K562 (cell line): ENCODE data around the gene MADD. TPM values are rescaled to one million over a fixed set of nuclear protein-coding genes. Genes with fewer than 3 reads are reported as not detected.

Source experiments
- ADNP ChIP-seq: fragments of 200-800 bp; sonication (Bioruptor generic); IDR thresholded peaks from 2 replicates; pipeline ENCODE4 v1.6.1; 2016; ENCODE audit warnings: missing genetic modification characterization, missing compliant biosample characterization
- ARID2 ChIP-seq: fragments of 450-650 bp; IDR thresholded peaks from 2 replicates; pipeline ENCODE4 v1.6.1; 2017; ENCODE audit warnings: antibody characterized with exemption, mild to moderate bottlenecking
- CBX8 ChIP-seq: fragments of 200-600 bp; sonication (generic); IDR thresholded peaks from 2 replicates; pipeline ENCODE4 v1.6.1; 2012; ENCODE audit warnings: borderline replicate concordance, mixed run types, low read depth, mild to moderate bottlenecking, moderate library complexity, mixed read lengths, low read length, control low read depth, inconsistent platforms; ENCODE audit not compliant: poor library complexity, severe bottlenecking; ENCODE audit errors: extremely low read depth
- E2F3 ChIP-seq: fragments of 250-450 bp; sonication (Bioruptor Pico); IDR thresholded peaks from 2 replicates; pipeline ENCODE4 v1.4.0; 2020; ENCODE audit warnings: mild to moderate bottlenecking
- E2F4 ChIP-seq: sonication (generic); formaldehyde crosslinking; IDR thresholded peaks from 2 replicates; pipeline ENCODE4 v1.8.0; 2022; ENCODE audit warnings: mild to moderate bottlenecking, low read depth, missing genetic modification reagents
- EHMT2 ChIP-seq: fragments of 450-650 bp; IDR thresholded peaks from 2 replicates; pipeline ENCODE4 v1.6.1; 2018; ENCODE audit warnings: antibody characterized with exemption
- MAFG ChIP-seq: fragments of 450-650 bp; conservative IDR thresholded peaks from 2 replicates; pipeline ENCODE4 v1.6.1; 2016; ENCODE audit warnings: missing genetic modification characterization, missing compliant biosample characterization
- NR0B1 ChIP-seq: fragments of 450-650 bp; IDR thresholded peaks from one replicate; pipeline ENCODE4 v1.6.1; 2018; ENCODE audit warnings: mild to moderate bottlenecking, moderate library complexity; ENCODE audit not compliant: partially characterized antibody
- PHTF2 ChIP-seq: fragments of 250-450 bp; sonication (Bioruptor Pico); IDR thresholded peaks from 2 replicates; pipeline ENCODE4 v1.5.0; 2021; ENCODE audit warnings: mild to moderate bottlenecking
- RBM22 ChIP-seq: fragments of 200-400 bp; formaldehyde crosslinking; IDR thresholded peaks from 2 replicates; pipeline ENCODE4 v1.6.1; 2018; ENCODE audit warnings: low read length, low read depth; ENCODE audit not compliant: poor library complexity, severe bottlenecking
- RHOXF2B ChIP-seq: fragments of 250-450 bp; sonication (Bioruptor Pico); conservative IDR thresholded peaks from 2 replicates; pipeline ENCODE4 v1.5.1; 2021
- SETDB1 ChIP-seq: IDR thresholded peaks from one replicate; pipeline ENCODE4 v1.6.1; 2012; ENCODE audit warnings: low read length, control low read depth, inconsistent platforms
- TCFL5 ChIP-seq: fragments of 250-450 bp; sonication (Bioruptor Pico); conservative IDR thresholded peaks from 2 replicates; pipeline ENCODE4 v1.6.1; 2021; ENCODE audit warnings: mild to moderate bottlenecking, moderate library complexity, matching md5 sums
- TSHZ1 ChIP-seq: fragments of 250-450 bp; sonication (Bioruptor Pico); IDR thresholded peaks from 2 replicates; pipeline ENCODE4 v1.4.0; 2020; ENCODE audit warnings: mild to moderate bottlenecking, moderate library complexity
- ZNF263 ChIP-seq: sonication (generic); formaldehyde crosslinking; IDR thresholded peaks from 2 replicates; pipeline ENCODE4 v1.8.0; 2022; ENCODE audit warnings: mild to moderate bottlenecking, missing genetic modification reagents, borderline replicate concordance
- ZNF592 ChIP-seq: fragments of 450-650 bp; IDR thresholded peaks from 2 replicates; pipeline ENCODE4 v1.6.1; 2017; ENCODE audit warnings: antibody characterized with exemption, mild to moderate bottlenecking
- ZNF764 ChIP-seq: fragments of 250-450 bp; sonication (Bioruptor Pico); IDR thresholded peaks from 2 replicates; pipeline ENCODE4 v1.4.0; 2020; ENCODE audit warnings: low read depth, mild to moderate bottlenecking, moderate library complexity
- polyA plus RNA-seq, 8 experiments: library from polyadenylated mRNA; depleted of rRNA in 4 of 8; stranded (reverse) in 5 of 8; unstranded in 3 of 8; fragments of >200 nt; fragmentation: Nextera tagmentation in 2 of 8; fragmentation: Illumina TruSeq in 1 of 8; extraction: Ambion mirVana in 2 of 8; extraction: Trizol in 1 of 8; gene quantifications; 2 replicates each; pipeline versions ENCODE4 v1.2.1 to v1.2.3, GENCODE V29; 2011 to 2014; ENCODE audit warnings: inconsistent platforms in 1 of 8, missing spikeins in 1 of 8
- total RNA-seq, 7 experiments: library from RNA; depleted of rRNA in 6 of 7; stranded (reverse); fragments of >200 nt in 6 of 7; fragmentation: Illumina TruSeq in 2 of 7; extraction: Trizol in 2 of 7; gene quantifications; 2 replicates each; pipeline versions ENCODE4 v1.2.1 to v1.2.3, GENCODE V29; 2011 to 2021; ENCODE audit warnings: low replicate concordance in 1 of 7

The MADD gene
- total and polyA plus RNA-seq, 9 of the 15 experiments (the other 6 are each of a cell fraction or from before 2014, with no cell fraction given) = 0.68 to 57.6 (median 33.6) TPM

DNA sequence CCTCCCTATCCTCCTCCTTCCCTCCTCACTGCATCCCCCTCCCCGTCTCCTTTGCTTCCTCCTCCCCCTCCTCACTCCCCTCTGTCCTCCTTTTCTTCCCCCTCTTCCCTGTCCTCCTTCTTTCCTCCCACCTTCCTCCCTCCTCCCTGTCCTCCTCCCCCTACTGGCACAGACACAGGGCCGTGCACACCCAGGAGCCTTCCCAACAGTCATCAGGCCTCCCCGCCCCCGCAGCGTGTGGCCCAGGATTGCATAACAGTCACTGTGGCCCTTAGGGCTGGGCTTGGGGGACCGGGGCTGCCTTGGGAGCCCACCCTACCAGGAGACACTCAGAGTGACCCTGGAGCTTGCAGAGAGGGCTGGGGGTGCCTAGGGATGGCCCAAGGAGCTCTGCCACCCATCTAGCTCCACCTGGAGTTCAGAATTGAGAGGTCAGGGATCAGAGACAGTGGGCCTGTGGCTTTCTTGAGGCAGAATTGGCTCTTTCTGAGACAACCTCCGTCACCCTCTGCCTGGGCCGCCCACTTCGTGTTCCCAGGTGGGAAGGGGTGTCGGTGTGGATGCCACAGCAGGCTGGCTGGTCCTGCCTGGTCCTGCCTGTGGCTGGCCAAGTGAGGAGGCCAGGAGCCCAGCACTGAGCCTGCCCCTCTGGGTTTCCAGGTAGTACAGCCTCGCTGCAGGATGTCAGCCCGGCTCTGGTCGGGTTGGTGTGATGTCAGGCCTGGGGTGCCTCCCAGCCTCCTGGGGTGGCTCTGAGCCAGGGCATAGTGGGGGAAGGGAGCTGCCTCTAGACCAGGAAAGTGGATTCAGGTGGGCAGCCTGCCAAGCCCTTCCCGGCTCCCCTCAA lies 106.8 kb downstream of the MADD start (continued):
- TF ChIP-seq CBX8 = no peak
- no peak for TF ChIP-seq EHMT2
- TF ChIP-seq ADNP (tag) = no peak
- TF ChIP-seq MAFG (tag) = no peak
- TF ChIP-seq NR0B1 = no peak
- TF ChIP-seq PHTF2 (CRISPR knock-in tag) = no peak
- no peak for TF ChIP-seq SETDB1
- TF ChIP-seq TCFL5 (CRISPR knock-in tag) = no peak
- 0 out of 2 replicates have a peak, but pooled peaks have one; percentile 18 for TF ChIP-seq ARID2
- TF ChIP-seq RHOXF2B (CRISPR knock-in tag) = no peak
- TF ChIP-seq ZNF592 = peak; percentile 70
- no peak for TF ChIP-seq ZNF764
- peak; percentile 99 for TF ChIP-seq ZNF263 (CRISPR knock-in tag)
- TF ChIP-seq E2F3 (CRISPR knock-in tag) = no peak
- TF ChIP-seq TSHZ1 (CRISPR knock-in tag) = no peak
- no peak for TF ChIP-seq E2F4
- TF ChIP-seq RBM22 = no peak
